Small intestine (tissue), 7 donors: ENCODE data around the gene RPS6KA5. TPM values are rescaled to one million over a fixed set of nuclear protein-coding genes. Genes with fewer than 3 reads are reported as not detected.

Experiments used
- DNase-seq, 2 donors: peaks; one replicate each; pipeline versions ENCODE4 v3.0.0 to v3.0.0-alpha.2; 2013
- FAIRE-seq: peaks from 2 replicates; lab custom pipeline; 2012; peaks lifted over from hg19 to GRCh38; lab: Jason Lieb, UNC
- H3K27ac ChIP-seq, 3 donors: one replicate each; pipeline ENCODE4 v1.5.1; 2013; ENCODE audit warnings: low read length in 2 of 3, mild to moderate bottlenecking in 2 of 3, control low read depth in 1 of 3, inconsistent platforms in 1 of 3, low read depth in 1 of 3, moderate library complexity in 1 of 3
- H3K27me3 ChIP-seq, 3 donors: one replicate each; pipeline ENCODE4 v1.6.1; 2013; ENCODE audit warnings: low read length in 3 of 3, inconsistent platforms in 1 of 3; ENCODE audit not compliant: control insufficient read depth in 3 of 3, insufficient read depth in 3 of 3
- H3K36me3 ChIP-seq, 3 donors: one replicate each; pipeline ENCODE4 v1.6.1; 2013; ENCODE audit warnings: low read length in 3 of 3, inconsistent platforms in 1 of 3, low read depth in 1 of 3, mild to moderate bottlenecking in 1 of 3, moderate library complexity in 1 of 3; ENCODE audit not compliant: control insufficient read depth in 3 of 3, insufficient read depth in 2 of 3
- H3K4me1 ChIP-seq, 3 donors: one replicate each; pipeline ENCODE4 v1.6.1; 2013; ENCODE audit warnings: low read length in 2 of 3, inconsistent platforms in 1 of 3, low read depth in 1 of 3, mild to moderate bottlenecking in 1 of 3, moderate library complexity in 1 of 3; ENCODE audit not compliant: control insufficient read depth in 3 of 3, insufficient read depth in 2 of 3
- H3K4me3 ChIP-seq, 3 donors: one replicate each; pipeline ENCODE4 v1.5.1; 2013; ENCODE audit warnings: low read length in 3 of 3, control low read depth in 1 of 3, inconsistent platforms in 1 of 3, low read depth in 1 of 3, mild to moderate bottlenecking in 1 of 3, moderate library complexity in 1 of 3
- H3K9me3 ChIP-seq, 2 donors: one replicate each; pipeline ENCODE4 v1.6.1; 2013; ENCODE audit warnings: low read depth in 1 of 2, low read length in 1 of 2; ENCODE audit not compliant: control insufficient read depth in 2 of 2, insufficient read depth in 1 of 2
- WGBS, 3 donors: extraction: QIAGEN DNeasy Blood & Tissue Kit; methylation state at CpG; one replicate each; pipeline ENCODE4 v1.1.7; 2013; 5-methylcytosine and 5-hydroxymethylcytosine counted together
- polyA plus RNA-seq, 4 donors: library from polyadenylated mRNA; stranded (reverse) in 3 of 4; unstranded in 1 of 4; fragments of 200-250 nt in 3 of 4; fragments of 120-200 nt in 1 of 4; gene quantifications; one replicate each; pipeline versions ENCODE4 v1.2.1 to v1.2.3, GENCODE V29; 2013
- donor health status: healthy with polysubstance abuse.
- donor health status: control.
- donor health status: control.
- donor health status: Bipolar disorder and iron deficiency.
- donor health status: healthy.

RPS6KA5 gene
- polyA plus RNA-seq, 4 donors, result 1.9 to 9.5 (median 3.8) TPM

GRCh38 chr14:91004987-91005386 is 55.5 kb downstream of the RPS6KA5 start:
- H3K4me3 ChIP-seq, result no peak overlapping the region
- no peaks in the 10 kb centered on the region for H3K36me3 ChIP-seq
- no peaks in the 10 kb centered on the region for H3K9me3 ChIP-seq
- H3K27me3 ChIP-seq, result no peaks in the 10 kb centered on the region
- DNase-seq, result no peak
- no peak overlapping the region for H3K27ac ChIP-seq
- no peak for FAIRE-seq
- peaks cover 0 to 9% (median 0%) of the 10 kb centered on the region in 3 donors for H3K4me1 ChIP-seq

DNA sequence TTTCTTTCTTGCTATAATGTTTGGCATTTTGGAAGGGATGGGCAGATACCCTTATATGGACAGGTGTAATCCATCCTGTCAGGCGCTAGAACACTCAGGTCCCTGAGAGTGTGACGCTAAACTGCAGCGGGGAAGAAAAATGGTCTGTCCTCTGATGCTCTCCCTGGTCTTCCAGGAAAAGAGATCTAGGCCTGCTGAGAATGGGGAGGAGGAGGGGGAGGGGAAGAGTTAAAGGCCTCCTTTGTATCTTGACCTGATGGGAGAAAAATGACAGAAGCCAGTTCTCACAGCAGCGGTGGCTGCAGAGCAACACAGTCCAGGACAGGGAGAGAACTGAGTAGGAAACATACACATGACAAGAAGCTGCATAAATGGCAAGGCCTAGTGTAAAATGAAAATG is 61.1 kb downstream of the RPS6KA5 start:
- Histone ChIP-seq H3K4me3 (no peak overlapping the region), H3K36me3 (peaks cover 0 to 10% (median 2%) of the 10 kb centered on the region in 3 donors), H3K27ac (no peak overlapping the region), H3K9me3 (no peaks in the 10 kb centered on the region), H3K27me3 (no peaks in the 10 kb centered on the region), H3K4me1 (no peaks in the 10 kb centered on the region)
- DNase-seq (no peak), FAIRE-seq (no peak)
- 83 to 96% (median 93%) methylated on average over 4 of the region's 4 CpGs for WGBS, 3 donors

DNA sequence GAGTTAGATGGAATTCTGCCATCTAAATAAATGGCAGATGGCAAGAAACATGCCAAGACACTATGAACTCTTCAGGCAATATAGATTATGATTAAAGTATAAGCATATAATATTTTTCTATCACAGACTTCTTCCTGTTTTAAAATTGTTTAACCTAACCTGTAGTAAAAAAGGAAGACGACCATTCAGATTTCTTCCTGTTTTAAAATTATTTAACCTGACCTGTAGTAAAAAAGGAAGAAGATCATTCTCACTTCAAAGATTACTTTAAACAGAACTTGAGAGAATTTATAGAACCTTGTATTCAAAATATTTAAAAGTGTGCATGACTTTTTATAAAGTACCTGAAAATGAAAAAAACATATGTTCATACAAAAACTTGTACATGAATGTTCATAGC is 63.5 kb downstream of the RPS6KA5 start:
- no peak overlapping the region for H3K4me3 ChIP-seq
- DNase-seq (no peak), FAIRE-seq (peak; percentile 39)
- no peak overlapping the region for H3K27ac ChIP-seq
- 0% methylated on average over 1 of the region's 1 CpG for WGBS, 3 donors
- no peaks in the 10 kb centered on the region for H3K9me3 ChIP-seq
- H3K27me3 ChIP-seq, result no peaks in the 10 kb centered on the region
- H3K36me3 ChIP-seq, result peaks cover 0 to 10% (median 2%) of the 10 kb centered on the region in 3 donors
- H3K4me1 ChIP-seq, result no peaks in the 10 kb centered on the region

GRCh38 chr14:90995785-90996184 is 64.7 kb downstream of the RPS6KA5 start:
- no peak overlapping the region for H3K27ac ChIP-seq
- peaks cover 0 to 10% (median 2%) of the 10 kb centered on the region in 3 donors for H3K36me3 ChIP-seq
- no peak for FAIRE-seq
- no peak overlapping the region for H3K4me3 ChIP-seq
- no peaks in the 10 kb centered on the region for H3K27me3 ChIP-seq
- DNase-seq, result no peak
- H3K4me1 ChIP-seq, result no peaks in the 10 kb centered on the region
- H3K9me3 ChIP-seq, result no peaks in the 10 kb centered on the region
- WGBS, 3 donors, result 88 to 94% (median 89%) methylated on average over 4 of the region's 4 CpGs

- Histone ChIP-seq H3K4me3 (no peak overlapping the region), H3K36me3 (peaks cover 0 to 7% (median 2%) of the 10 kb centered on the region in 3 donors), H3K4me1 (no peaks in the 10 kb centered on the region), H3K27me3 (no peaks in the 10 kb centered on the region), H3K9me3 (no peaks in the 10 kb centered on the region), H3K27ac (no peak overlapping the region)
- FAIRE-seq, result no peak
- DNase-seq, result no peak
- 94 to 100% (median 95%) methylated on average over 3 of the region's 3 CpGs for WGBS, 3 donors
Measured at GRCh38 chr14:90993792-90994191, 66.6 kb downstream of the RPS6KA5 start.

GRCh38 chr14:90991690-90992443 is 68.6 kb downstream of the RPS6KA5 start:
- Histone ChIP-seq H3K4me1 (no peaks in the 10 kb centered on the region), H3K27me3 (no peaks in the 10 kb centered on the region), H3K9me3 (no peaks in the 10 kb centered on the region), H3K36me3 (peaks cover 0 to 3% (median 2%) of the 10 kb centered on the region in 3 donors), H3K27ac (no peak overlapping the region), H3K4me3 (no peak overlapping the region)
- FAIRE-seq (peak; percentile 49), DNase-seq (no peak)

GRCh38 chr14:90990141-90990540 is 70.3 kb downstream of the RPS6KA5 start:
- 84 to 89% (median 87%) methylated on average over 3 of the region's 3 CpGs for WGBS, 3 donors
- Histone ChIP-seq H3K27ac (no peak overlapping the region), H3K4me3 (no peak overlapping the region), H3K4me1 (no peaks in the 10 kb centered on the region), H3K36me3 (peaks cover 0 to 2% (median 0%) of the 10 kb centered on the region in 3 donors), H3K27me3 (no peaks in the 10 kb centered on the region), H3K9me3 (no peaks in the 10 kb centered on the region)
- no peak for DNase-seq
- FAIRE-seq, result no peak

- Histone ChIP-seq H3K4me3 (no peak overlapping the region), H3K9me3 (no peaks in the 10 kb centered on the region), H3K36me3 (peaks cover 0 to 2% (median 0%) of the 10 kb centered on the region in 3 donors), H3K27me3 (no peaks in the 10 kb centered on the region), H3K27ac (no peak overlapping the region), H3K4me1 (no peaks in the 10 kb centered on the region)
- 87 to 92% (median 90%) methylated on average over 1 of the region's 1 CpG for WGBS, 3 donors
- FAIRE-seq (peak; percentile 80), DNase-seq (no peak)
Measured at GRCh38 chr14:90987140-90987539, 73.3 kb downstream of the RPS6KA5 start.

GRCh38 chr14:90986510-90986909 is 73.9 kb downstream of the RPS6KA5 start:
- Histone ChIP-seq H3K27ac (no peak overlapping the region), H3K9me3 (no peaks in the 10 kb centered on the region), H3K4me3 (no peak overlapping the region), H3K36me3 (peaks cover 0 to 2% (median 0%) of the 10 kb centered on the region in 3 donors), H3K27me3 (no peaks in the 10 kb centered on the region), H3K4me1 (no peaks in the 10 kb centered on the region)
- FAIRE-seq (no peak), DNase-seq (no peak)
- WGBS, 3 donors, result 76 to 90% (median 82%) methylated on average over 1 of the region's 1 CpG
